Measurements from ENCODE around the gene PTPN1.

The PTPN1 gene

GRCh38 chr20:50487397-50487796, 22.8 kb upstream of the PTPN1 start:
- H3K27me3 ChIP-seq (replicated peaks; ENCODE audit: control insufficient read depth, insufficient read depth, low read length) = no peaks in the 10 kb centered on the region
- no peak for DNase-seq (ENCODE audit: low read depth)
- H3K4me3 ChIP-seq (ENCODE audit: low read length) = no peak overlapping the region
- H3K9me3 ChIP-seq (ENCODE audit: control insufficient read depth, low read length) = no peaks in the 10 kb centered on the region
- peaks cover 20% of the 10 kb centered on the region for H3K4me1 ChIP-seq (ENCODE audit: control insufficient read depth, insufficient read depth, low read length)
- H3K9ac ChIP-seq (ENCODE audit: low read length) = no peak overlapping the region
- H3K36me3 ChIP-seq (ENCODE audit: control insufficient read depth, insufficient read depth, low read length, severe bottlenecking) = no peaks in the 10 kb centered on the region

GRCh38 chr20:50488236-50488806, 21.9 kb upstream of the PTPN1 start:
- Histone ChIP-seq H3K4me1 (ENCODE audit: control insufficient read depth, insufficient read depth, low read length) (peaks cover 24% of the 10 kb centered on the region), H3K4me3 (ENCODE audit: low read length) (no peak overlapping the region), H3K36me3 (ENCODE audit: control insufficient read depth, insufficient read depth, low read length, severe bottlenecking) (no peaks in the 10 kb centered on the region)

GRCh38 chr20:50491168-50491567, 19.0 kb upstream of the PTPN1 start:
- H3K27me3 ChIP-seq (replicated peaks; ENCODE audit: control insufficient read depth, insufficient read depth, low read length) = no peaks in the 10 kb centered on the region

More at GRCh38 chr20:50488236-50488806, 21.9 kb upstream of the PTPN1 start:
- Histone ChIP-seq H3K9me3 (ENCODE audit: control insufficient read depth, low read length) (no peaks in the 10 kb centered on the region), H3K27me3 (replicated peaks; ENCODE audit: control insufficient read depth, insufficient read depth, low read length) (no peaks in the 10 kb centered on the region), H3K9ac (ENCODE audit: low read length) (no peak overlapping the region)
- DNase-seq (ENCODE audit: low read depth) = no peak

GRCh38 chr20:50491926-50492634, 18.1 kb upstream of the PTPN1 start:
- DNase-seq (ENCODE audit: low read depth) = no peak
- peaks cover 19% of the 10 kb centered on the region for H3K4me1 ChIP-seq (ENCODE audit: control insufficient read depth, insufficient read depth, low read length)
- H3K9me3 ChIP-seq (ENCODE audit: control insufficient read depth, low read length) = no peaks in the 10 kb centered on the region

More at GRCh38 chr20:50491168-50491567, 19.0 kb upstream of the PTPN1 start:
- no peaks in the 10 kb centered on the region for H3K36me3 ChIP-seq (ENCODE audit: control insufficient read depth, insufficient read depth, low read length, severe bottlenecking)
- no peak for DNase-seq (ENCODE audit: low read depth)
- H3K9ac ChIP-seq (ENCODE audit: low read length) = no peak overlapping the region
- no peak overlapping the region for H3K4me3 ChIP-seq (ENCODE audit: low read length)
- peaks cover 19% of the 10 kb centered on the region for H3K4me1 ChIP-seq (ENCODE audit: control insufficient read depth, insufficient read depth, low read length)
- H3K9me3 ChIP-seq (ENCODE audit: control insufficient read depth, low read length) = no peaks in the 10 kb centered on the region

GRCh38 chr20:50493881-50494253, 16.3 kb upstream of the PTPN1 start:
- Histone ChIP-seq H3K9me3 (ENCODE audit: control insufficient read depth, low read length) (no peaks in the 10 kb centered on the region), H3K9ac (ENCODE audit: low read length) (no peak overlapping the region), H3K4me1 (ENCODE audit: control insufficient read depth, insufficient read depth, low read length) (peaks cover 27% of the 10 kb centered on the region), H3K27me3 (replicated peaks; ENCODE audit: control insufficient read depth, insufficient read depth, low read length) (no peaks in the 10 kb centered on the region), H3K36me3 (ENCODE audit: control insufficient read depth, insufficient read depth, low read length, severe bottlenecking) (no peaks in the 10 kb centered on the region), H3K4me3 (ENCODE audit: low read length) (no peak overlapping the region)
- no peak for DNase-seq (ENCODE audit: low read depth)

More at GRCh38 chr20:50491926-50492634, 18.1 kb upstream of the PTPN1 start:
- no peaks in the 10 kb centered on the region for H3K36me3 ChIP-seq (ENCODE audit: control insufficient read depth, insufficient read depth, low read length, severe bottlenecking)
- H3K27me3 ChIP-seq (replicated peaks; ENCODE audit: control insufficient read depth, insufficient read depth, low read length) = no peaks in the 10 kb centered on the region
- no peak overlapping the region for H3K4me3 ChIP-seq (ENCODE audit: low read length)
- H3K9ac ChIP-seq (ENCODE audit: low read length) = no peak overlapping the region

- Histone ChIP-seq H3K4me3 (ENCODE audit: low read length) (no peak overlapping the region), H3K9me3 (ENCODE audit: control insufficient read depth, low read length) (no peaks in the 10 kb centered on the region), H3K27me3 (replicated peaks; ENCODE audit: control insufficient read depth, insufficient read depth, low read length) (no peaks in the 10 kb centered on the region), H3K4me1 (ENCODE audit: control insufficient read depth, insufficient read depth, low read length) (peaks cover 27% of the 10 kb centered on the region), H3K36me3 (ENCODE audit: control insufficient read depth, insufficient read depth, low read length, severe bottlenecking) (no peaks in the 10 kb centered on the region), H3K9ac (ENCODE audit: low read length) (no peak overlapping the region)
- no peak for DNase-seq (ENCODE audit: low read depth)
Observed at GRCh38 chr20:50494428-50494827, 15.8 kb upstream of the PTPN1 start.

- H3K4me1 ChIP-seq (ENCODE audit: control insufficient read depth, insufficient read depth, low read length) = peaks cover 18% of the 10 kb centered on the region
- H3K36me3 ChIP-seq (ENCODE audit: control insufficient read depth, insufficient read depth, low read length, severe bottlenecking) = no peaks in the 10 kb centered on the region
- no peak overlapping the region for H3K4me3 ChIP-seq (ENCODE audit: low read length)
- DNase-seq (ENCODE audit: low read depth) = no peak
- no peaks in the 10 kb centered on the region for H3K9me3 ChIP-seq (ENCODE audit: control insufficient read depth, low read length)
- no peaks in the 10 kb centered on the region for H3K27me3 ChIP-seq (replicated peaks; ENCODE audit: control insufficient read depth, insufficient read depth, low read length)
- H3K9ac ChIP-seq (ENCODE audit: low read length) = no peak overlapping the region
Observed at GRCh38 chr20:50496773-50497385, 13.3 kb upstream of the PTPN1 start.

GRCh38 chr20:50498071-50498776, 12.0 kb upstream of the PTPN1 start:
- Histone ChIP-seq H3K4me1 (ENCODE audit: control insufficient read depth, insufficient read depth, low read length) (peaks cover 19% of the 10 kb centered on the region), H3K36me3 (ENCODE audit: control insufficient read depth, insufficient read depth, low read length, severe bottlenecking) (no peaks in the 10 kb centered on the region), H3K27me3 (replicated peaks; ENCODE audit: control insufficient read depth, insufficient read depth, low read length) (no peaks in the 10 kb centered on the region), H3K4me3 (ENCODE audit: low read length) (no peak overlapping the region), H3K9ac (ENCODE audit: low read length) (no peak overlapping the region), H3K9me3 (ENCODE audit: control insufficient read depth, low read length) (no peaks in the 10 kb centered on the region)
- no peak for DNase-seq (ENCODE audit: low read depth)

GRCh38 chr20:50499938-50500337, 10.2 kb upstream of the PTPN1 start:
- Histone ChIP-seq H3K9me3 (ENCODE audit: control insufficient read depth, low read length) (no peaks in the 10 kb centered on the region), H3K4me3 (ENCODE audit: low read length) (no peak overlapping the region), H3K4me1 (ENCODE audit: control insufficient read depth, insufficient read depth, low read length) (peaks cover 34% of the 10 kb centered on the region), H3K27me3 (replicated peaks; ENCODE audit: control insufficient read depth, insufficient read depth, low read length) (no peaks in the 10 kb centered on the region), H3K9ac (ENCODE audit: low read length) (no peak overlapping the region), H3K36me3 (ENCODE audit: control insufficient read depth, insufficient read depth, low read length, severe bottlenecking) (no peaks in the 10 kb centered on the region)
- DNase-seq (ENCODE audit: low read depth) = no peak

- Histone ChIP-seq H3K36me3 (ENCODE audit: control insufficient read depth, insufficient read depth, low read length, severe bottlenecking) (no peaks in the 10 kb centered on the region), H3K9ac (ENCODE audit: low read length) (peak overlapping the region; percentile 67), H3K4me1 (ENCODE audit: control insufficient read depth, insufficient read depth, low read length) (peaks cover 35% of the 10 kb centered on the region), H3K27me3 (replicated peaks; ENCODE audit: control insufficient read depth, insufficient read depth, low read length) (no peaks in the 10 kb centered on the region), H3K9me3 (ENCODE audit: control insufficient read depth, low read length) (no peaks in the 10 kb centered on the region), H3K4me3 (ENCODE audit: low read length) (no peak overlapping the region)
- no peak for DNase-seq (ENCODE audit: low read depth)
Observed at GRCh38 chr20:50501972-50502745, 8.0 kb upstream of the PTPN1 start.
